Activated CD8-positive, alpha-beta T cell treated with anti-CD3 and anti-CD28 coated beads for 36 hours (primary cell): ENCODE results near the gene ASTN2. TPM values are rescaled to one million over a fixed set of nuclear protein-coding genes. Genes with fewer than 3 reads are reported as not detected.

Experiments used
- ATAC-seq: fragments of 200-7000 bp; cut with Tn5 transposase; one replicate; pipeline ENCODE4 v1.10.0; 2021; ENCODE audit warnings: mild to moderate bottlenecking, moderate library complexity
- CTCF ChIA-PET: fragments of 350-600 bp; sonication (Branson Sonifier 250); formaldehyde crosslinking; loops from one replicate; lab custom pipeline; 2021; ENCODE audit warnings: antibody characterized with exemption; lab: Charles Lee
- POLR2A ChIA-PET: fragments of 350-600 bp; sonication (Branson Sonifier 250); formaldehyde crosslinking; loops from one replicate; lab custom pipeline; 2021; ENCODE audit warnings: antibody characterized with exemption; lab: Charles Lee
- DNase-seq: peaks from one replicate; pipeline ENCODE4 v3.0.0-alpha.2; 2020
- H3K27ac Mint-ChIP-seq: one replicate; pipeline ENCODE4 v1.8.0; 2021; ENCODE audit warnings: mild to moderate bottlenecking, mixed read lengths
- H3K27me3 Mint-ChIP-seq: one replicate; pipeline ENCODE4 v1.8.0; 2021; ENCODE audit warnings: mixed read lengths
- H3K36me3 Mint-ChIP-seq: one replicate; pipeline ENCODE4 v1.8.0; 2021; ENCODE audit warnings: low read depth, mixed read lengths
- H3K4me1 Mint-ChIP-seq: one replicate; pipeline ENCODE4 v1.8.0; 2021; ENCODE audit warnings: low read depth, mixed read lengths
- H3K4me3 Mint-ChIP-seq: one replicate; pipeline ENCODE4 v1.8.0; 2021; ENCODE audit warnings: mild to moderate bottlenecking, moderate library complexity, mixed read lengths
- H3K9me3 Mint-ChIP-seq: one replicate; pipeline ENCODE4 v1.8.0; 2021; ENCODE audit warnings: mixed read lengths
- intact Hi-C: fragments of 100-400 bp; cut with micrococcal nuclease; formaldehyde crosslinking; loops from one replicate; pipeline ENCODE4 v1.10.0; 2022
- total RNA-seq, 2 experiments: library from RNA; stranded (reverse); gene quantifications; one replicate each; pipeline ENCODE4 v1.2.3, GENCODE V29; 2021
- TF ChIP-seq, protein P1 (sequence below): fragments of 200-600 bp; IDR thresholded peaks from one replicate; pipeline ENCODE4 v1.8.0; 2022; ENCODE audit warnings: antibody characterized with exemption, mild to moderate bottlenecking

The ASTN2 gene
- total RNA-seq, 2 experiments from 2014 or later = 5.2 to 5.7 TPM

DNA sequence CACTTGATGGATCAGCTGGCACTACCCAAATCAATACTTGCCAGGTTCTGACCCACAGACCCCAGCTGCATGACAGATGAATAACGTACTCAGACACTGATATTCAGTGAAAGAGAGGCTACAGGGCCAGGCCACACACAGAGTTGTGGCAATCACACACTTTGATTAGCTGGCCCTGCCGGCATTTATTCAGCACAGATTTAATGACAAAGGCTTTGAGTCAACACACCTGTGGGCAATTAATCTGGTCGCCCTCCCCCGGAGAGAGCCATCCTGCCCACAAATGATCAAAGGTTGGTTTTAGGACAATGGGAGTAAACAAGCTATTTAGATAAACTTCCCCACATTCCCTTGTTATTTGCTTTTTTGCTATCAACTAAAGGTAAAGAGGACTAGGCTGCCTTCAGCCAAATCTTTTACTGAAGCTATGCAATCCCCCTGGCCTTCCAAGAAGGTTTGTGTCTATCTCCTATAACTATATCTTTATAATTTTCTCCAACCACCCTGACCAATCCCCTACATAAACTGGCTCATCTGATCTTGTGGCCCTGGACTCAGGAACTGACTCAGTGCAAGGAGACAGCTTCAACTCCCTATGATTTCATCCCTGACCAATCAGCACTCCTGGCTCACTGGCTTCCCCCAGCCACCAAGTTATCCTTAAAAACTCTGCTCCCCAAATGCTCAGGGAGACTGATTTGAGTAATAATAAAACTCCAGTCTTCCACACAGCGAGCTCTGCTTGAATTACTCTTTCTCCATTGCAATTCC, 740.5 kb downstream of the ASTN2 start:
- DNase-seq (no peak), ATAC-seq (no peak)
- CTCF ChIA-PET = interaction anchor here (1.0 kb wide), 1 partner anchor 13 kb away, joined by 3 read pairs; no protein-coding TSS in a partner anchor
- TF ChIP-seq, protein P1, sequence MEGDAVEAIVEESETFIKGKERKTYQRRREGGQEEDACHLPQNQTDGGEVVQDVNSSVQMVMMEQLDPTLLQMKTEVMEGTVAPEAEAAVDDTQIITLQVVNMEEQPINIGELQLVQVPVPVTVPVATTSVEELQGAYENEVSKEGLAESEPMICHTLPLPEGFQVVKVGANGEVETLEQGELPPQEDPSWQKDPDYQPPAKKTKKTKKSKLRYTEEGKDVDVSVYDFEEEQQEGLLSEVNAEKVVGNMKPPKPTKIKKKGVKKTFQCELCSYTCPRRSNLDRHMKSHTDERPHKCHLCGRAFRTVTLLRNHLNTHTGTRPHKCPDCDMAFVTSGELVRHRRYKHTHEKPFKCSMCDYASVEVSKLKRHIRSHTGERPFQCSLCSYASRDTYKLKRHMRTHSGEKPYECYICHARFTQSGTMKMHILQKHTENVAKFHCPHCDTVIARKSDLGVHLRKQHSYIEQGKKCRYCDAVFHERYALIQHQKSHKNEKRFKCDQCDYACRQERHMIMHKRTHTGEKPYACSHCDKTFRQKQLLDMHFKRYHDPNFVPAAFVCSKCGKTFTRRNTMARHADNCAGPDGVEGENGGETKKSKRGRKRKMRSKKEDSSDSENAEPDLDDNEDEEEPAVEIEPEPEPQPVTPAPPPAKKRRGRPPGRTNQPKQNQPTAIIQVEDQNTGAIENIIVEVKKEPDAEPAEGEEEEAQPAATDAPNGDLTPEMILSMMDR = no peak
- Mint-ChIP-seq H3K27ac (no peak overlapping the region), H3K4me1 (no peaks in the 10 kb centered on the region), H3K9me3 (peaks cover 14% of the 10 kb centered on the region), H3K4me3 (no peak overlapping the region), H3K27me3 (no peaks in the 10 kb centered on the region), H3K36me3 (peaks cover 6% of the 10 kb centered on the region)
- POLR2A ChIA-PET = no interaction called here
- intact Hi-C loops = no loop called here

DNA sequence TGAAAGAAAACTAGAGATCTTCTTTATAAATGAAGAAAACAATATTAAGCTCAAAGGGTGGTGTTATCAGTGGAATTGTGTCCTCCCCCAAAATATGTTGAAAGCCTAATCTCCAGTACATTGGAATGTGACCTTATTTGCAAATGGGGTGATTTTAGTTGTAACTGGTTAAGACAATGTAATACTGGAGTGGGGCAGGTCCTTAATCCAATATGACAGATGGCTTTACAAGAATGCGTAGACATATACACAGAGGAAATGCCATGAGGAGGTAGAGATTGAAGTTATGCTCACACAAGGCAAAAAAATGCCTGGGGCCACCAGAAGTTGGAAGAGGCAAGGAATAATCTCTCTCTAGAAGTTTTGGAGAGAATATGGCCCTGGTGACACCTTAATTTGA, 741.5 kb downstream of the ASTN2 start:
- intact Hi-C loops = no loop called here
- Mint-ChIP-seq H3K27me3 (no peaks in the 10 kb centered on the region), H3K9me3 (peaks cover 14% of the 10 kb centered on the region), H3K4me3 (no peak overlapping the region), H3K27ac (no peak overlapping the region), H3K36me3 (peaks cover 6% of the 10 kb centered on the region), H3K4me1 (no peaks in the 10 kb centered on the region)
- TF ChIP-seq, protein P1 = no peak
- ATAC-seq (no peak), DNase-seq (no peak)
- POLR2A ChIA-PET = no interaction called here
- CTCF ChIA-PET = no interaction called here

DNA sequence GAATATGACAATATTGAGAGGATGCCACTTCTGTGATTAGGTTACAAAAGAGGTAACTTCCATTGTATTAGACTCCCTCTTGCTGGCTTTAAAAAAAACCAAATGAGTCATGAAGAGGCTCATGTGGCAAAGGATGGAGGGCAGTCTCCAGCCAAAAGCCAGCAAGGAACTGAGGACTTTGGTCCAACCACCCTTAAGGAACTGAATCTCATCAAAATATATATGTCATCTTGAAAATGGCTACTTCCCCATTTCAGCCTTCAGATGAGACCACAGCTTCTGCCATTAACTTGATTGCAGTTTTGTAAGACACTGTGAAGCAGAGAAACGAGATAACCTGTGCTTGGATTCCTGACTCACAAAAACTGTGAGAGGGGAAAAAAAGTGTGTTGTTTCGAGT, 743.3 kb downstream of the ASTN2 start:
- POLR2A ChIA-PET = no interaction called here
- CTCF ChIA-PET = no interaction called here

DNA sequence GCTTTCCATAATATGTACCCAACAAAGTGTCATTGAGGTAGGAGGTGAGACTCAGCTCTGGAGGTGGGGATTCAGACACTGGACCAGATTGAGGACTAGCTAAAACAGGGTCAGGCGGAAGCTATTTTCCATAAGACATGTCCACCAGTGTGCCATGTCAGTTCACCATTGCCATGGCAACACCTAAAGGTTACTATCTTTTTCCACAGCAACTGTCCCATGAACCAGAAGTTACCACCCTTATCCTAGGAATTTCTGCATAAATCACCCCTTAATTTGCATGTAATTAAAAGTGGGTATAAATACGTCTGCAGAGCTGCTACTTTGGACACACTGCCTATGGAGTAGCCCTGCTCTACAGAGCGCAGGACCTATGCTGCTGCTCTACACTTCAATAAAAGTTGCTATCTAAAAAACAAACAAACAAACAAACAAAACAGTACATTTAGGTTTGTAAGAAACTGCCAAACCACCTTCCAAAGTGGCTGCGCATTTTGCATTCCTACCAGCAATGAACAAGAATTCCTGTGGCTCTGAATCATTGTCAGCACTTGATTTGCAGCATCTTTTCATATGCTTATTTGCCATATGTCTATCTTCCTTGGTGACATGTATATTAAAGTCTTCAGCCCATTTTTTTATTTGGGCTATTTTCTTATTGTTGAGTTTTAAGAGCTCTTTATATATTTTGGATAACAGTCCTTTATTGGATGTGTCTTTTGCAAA, 745.7 kb downstream of the ASTN2 start:
- CTCF ChIA-PET = no interaction called here
- TF ChIP-seq, protein P1 = no peak
- Mint-ChIP-seq H3K36me3 (peaks cover 1% of the 10 kb centered on the region), H3K9me3 (peaks cover 12% of the 10 kb centered on the region), H3K27me3 (no peaks in the 10 kb centered on the region), H3K4me3 (no peak overlapping the region), H3K4me1 (peaks cover 4% of the 10 kb centered on the region), H3K27ac (no peak overlapping the region)
- POLR2A ChIA-PET = no interaction called here
- DNase-seq (no peak), ATAC-seq (no peak)
- intact Hi-C loops = loop anchor here (10.0 kb wide), 1 partner anchor 1074 kb away; no protein-coding TSS in a partner anchor

More for the DNA sequence above, 743.3 kb downstream of the ASTN2 start:
- no peaks in the 10 kb centered on the region for H3K27me3 Mint-ChIP-seq
- H3K27ac Mint-ChIP-seq = no peak overlapping the region
- no peak for ATAC-seq
- DNase-seq = no peak
- no peak overlapping the region for H3K4me3 Mint-ChIP-seq
- TF ChIP-seq, protein P1 = no peak
- peaks cover 6% of the 10 kb centered on the region for H3K36me3 Mint-ChIP-seq
- H3K4me1 Mint-ChIP-seq = no peaks in the 10 kb centered on the region
- peaks cover 14% of the 10 kb centered on the region for H3K9me3 Mint-ChIP-seq
- intact Hi-C loops = no loop called here

DNA sequence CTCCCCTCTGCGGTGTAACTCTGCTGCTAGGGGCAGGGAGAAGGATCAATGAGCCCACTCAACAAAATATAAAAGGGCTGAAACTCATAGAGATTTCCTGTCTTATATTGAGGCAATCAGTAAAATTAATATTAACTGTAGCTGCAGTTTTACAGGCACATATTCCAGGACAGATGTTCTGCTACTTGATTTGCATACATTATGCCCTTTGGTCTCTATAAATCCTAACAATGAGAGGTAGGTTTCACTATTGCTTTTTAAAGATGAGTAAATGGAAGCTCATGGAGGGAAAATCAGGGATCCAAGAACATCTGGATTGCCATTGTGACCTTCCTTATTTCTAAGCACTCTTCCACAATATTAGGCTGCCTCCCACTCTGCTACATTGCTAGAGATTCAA, 751.3 kb downstream of the ASTN2 start:
- Mint-ChIP-seq H3K9me3 (no peaks in the 10 kb centered on the region), H3K4me1 (peaks cover 4% of the 10 kb centered on the region), H3K4me3 (no peak overlapping the region), H3K36me3 (no peaks in the 10 kb centered on the region), H3K27ac (no peak overlapping the region), H3K27me3 (no peaks in the 10 kb centered on the region)
- DNase-seq (no peak), ATAC-seq (no peak)
- POLR2A ChIA-PET = no interaction called here
- intact Hi-C loops = loop anchor here (5.0 to 10.0 kb wide), 2 partner anchors 71 to 1069 kb away; no protein-coding TSS in a partner anchor
- TF ChIP-seq, protein P1 = no peak
- CTCF ChIA-PET = interaction anchor here (1.1 to 1.5 kb wide), 2 partner anchors 30 to 1070 kb away, joined by 5 to 6 read pairs; no protein-coding TSS in a partner anchor
